Left lung (tissue), 10 donors: ENCODE data around the gene CSTB. TPM values are rescaled to one million over a fixed set of nuclear protein-coding genes. Genes with fewer than 3 reads are reported as not detected.
A peak's percentile ranks its signal among the peaks of the same experiment; 100 is the strongest.

Experiments used
- ATAC-seq: fragments of 200-7000 bp; cut with Tn5 transposase; one replicate; pipeline ENCODE4 v1.9.1; 2020; ENCODE audit warnings: moderate library complexity
- DNase-seq, 4 donors: peaks; one replicate each; pipeline ENCODE4 v3.0.0-alpha.2; 2013 to 2020
- H3K27ac ChIP-seq, 2 donors: fragments of 200-600 bp; sonication (generic) in 1 of 2; one replicate each; pipeline versions ENCODE4 v1.5.0 to v1.8.0; 2020 to 2021
- H3K27me3 ChIP-seq, 2 donors: fragments of 200-600 bp; sonication (generic) in 1 of 2; one replicate each; pipeline versions ENCODE4 v1.5.0 to v1.8.0; 2020 to 2021
- H3K36me3 ChIP-seq, 2 donors: fragments of 200-600 bp; sonication (generic) in 1 of 2; one replicate each; pipeline versions ENCODE4 v1.5.0 to v1.8.0; 2020 to 2021
- H3K4me1 ChIP-seq, 2 donors: fragments of 200-600 bp; one replicate each; pipeline ENCODE4 v1.8.0; 2021
- H3K4me3 ChIP-seq, 2 donors: fragments of 200-600 bp; sonication (generic) in 1 of 2; one replicate each; pipeline versions ENCODE4 v1.5.0 to v1.8.0; 2020 to 2021; ENCODE audit warnings: mild to moderate bottlenecking in 1 of 2
- H3K9me3 ChIP-seq, 2 donors: fragments of 200-600 bp; sonication (generic) in 1 of 2; one replicate each; pipeline versions ENCODE4 v1.5.0 to v1.8.0; 2020 to 2021
- intact Hi-C, 2 donors: fragments of 100-400 bp; cut with DNase I; formaldehyde crosslinking; loops; one replicate each; pipeline versions ENCODE4 v1.11.2 to v1.14.2; 2022
- polyA plus RNA-seq, 6 donors: library from polyadenylated mRNA; unstranded; fragments of 120-200 nt; gene quantifications; one replicate each; pipeline ENCODE4 v1.2.1, GENCODE V29; 2013; ENCODE audit not compliant: insufficient read length in 6 of 6
- total RNA-seq, 2 donors: library from RNA; stranded (reverse); fragmentation: NEBNext Ultra II Directional; extraction: Animal tissue kit (Norgen Biotek cat#: 25700); gene quantifications; one replicate each; pipeline ENCODE4 v1.2.1, GENCODE V29; 2021
- TF ChIP-seq, protein P1 (sequence below), 2 donors: fragments of 200-600 bp; sonication (generic) in 1 of 2; IDR thresholded peaks; one replicate each; pipeline versions ENCODE4 v1.5.0 to v1.8.0; 2021; ENCODE audit warnings: antibody characterized with exemption in 2 of 2
- donor health status: DM: no; HTN: yes; CAD: no.
- donor health status: DM: no; HTN: no; CAD: no.

Gene CSTB
- total and polyA plus RNA-seq, 8 donors, result 36.5 to 133 (median 37.8) TPM

DNA sequence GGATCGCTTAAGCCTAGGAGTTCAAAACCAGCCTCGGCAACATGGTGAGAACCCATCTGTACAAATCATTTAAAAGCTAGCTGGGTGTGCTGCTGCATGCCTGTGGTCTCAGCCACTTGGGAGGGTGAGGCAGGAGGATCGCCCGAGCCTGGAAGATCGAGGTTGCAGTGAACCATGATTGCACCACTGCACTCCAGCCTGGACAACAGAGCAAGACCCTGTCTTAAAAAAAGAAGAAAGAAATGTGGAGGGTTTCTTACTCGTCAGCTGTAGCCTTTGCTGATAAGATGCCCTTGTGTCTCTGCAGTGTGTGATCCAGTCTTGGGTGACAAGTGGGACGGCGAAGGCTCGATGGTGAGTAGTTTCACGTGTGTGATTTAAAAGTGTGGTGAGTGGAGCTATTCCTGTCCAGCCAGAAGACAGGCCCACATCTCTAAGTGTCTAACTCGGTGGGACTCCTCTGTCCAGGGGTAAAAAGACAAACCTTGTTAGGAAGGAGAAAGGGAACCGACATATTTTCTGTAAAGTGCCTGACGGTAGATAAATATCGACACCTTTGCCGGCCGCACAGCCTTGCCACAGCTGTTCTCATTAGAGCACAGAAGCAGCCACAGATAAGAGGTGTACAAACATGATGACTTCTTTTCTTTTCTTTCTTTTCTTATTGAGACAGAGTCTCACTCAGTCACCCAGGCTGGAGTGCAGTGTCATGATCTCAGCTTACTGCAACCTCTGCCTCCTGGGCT lies 30.2 kb downstream of the CSTB start:
- H3K36me3 ChIP-seq, result peaks cover 0 to 91% of the 10 kb centered on the region in 2 donors
- H3K4me3 ChIP-seq, result no peak overlapping the region
- no peaks in the 10 kb centered on the region for H3K27me3 ChIP-seq
- DNase-seq (no peak), ATAC-seq (no peak)
- TF ChIP-seq, protein P1, sequence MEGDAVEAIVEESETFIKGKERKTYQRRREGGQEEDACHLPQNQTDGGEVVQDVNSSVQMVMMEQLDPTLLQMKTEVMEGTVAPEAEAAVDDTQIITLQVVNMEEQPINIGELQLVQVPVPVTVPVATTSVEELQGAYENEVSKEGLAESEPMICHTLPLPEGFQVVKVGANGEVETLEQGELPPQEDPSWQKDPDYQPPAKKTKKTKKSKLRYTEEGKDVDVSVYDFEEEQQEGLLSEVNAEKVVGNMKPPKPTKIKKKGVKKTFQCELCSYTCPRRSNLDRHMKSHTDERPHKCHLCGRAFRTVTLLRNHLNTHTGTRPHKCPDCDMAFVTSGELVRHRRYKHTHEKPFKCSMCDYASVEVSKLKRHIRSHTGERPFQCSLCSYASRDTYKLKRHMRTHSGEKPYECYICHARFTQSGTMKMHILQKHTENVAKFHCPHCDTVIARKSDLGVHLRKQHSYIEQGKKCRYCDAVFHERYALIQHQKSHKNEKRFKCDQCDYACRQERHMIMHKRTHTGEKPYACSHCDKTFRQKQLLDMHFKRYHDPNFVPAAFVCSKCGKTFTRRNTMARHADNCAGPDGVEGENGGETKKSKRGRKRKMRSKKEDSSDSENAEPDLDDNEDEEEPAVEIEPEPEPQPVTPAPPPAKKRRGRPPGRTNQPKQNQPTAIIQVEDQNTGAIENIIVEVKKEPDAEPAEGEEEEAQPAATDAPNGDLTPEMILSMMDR (IDR thresholded peaks at IDR 0.05), result no peak
- H3K9me3 ChIP-seq, result no peaks in the 10 kb centered on the region
- no peak overlapping the region for H3K27ac ChIP-seq
- intact Hi-C loops, result no loop called here
- H3K4me1 ChIP-seq, result no peaks in the 10 kb centered on the region

DNA sequence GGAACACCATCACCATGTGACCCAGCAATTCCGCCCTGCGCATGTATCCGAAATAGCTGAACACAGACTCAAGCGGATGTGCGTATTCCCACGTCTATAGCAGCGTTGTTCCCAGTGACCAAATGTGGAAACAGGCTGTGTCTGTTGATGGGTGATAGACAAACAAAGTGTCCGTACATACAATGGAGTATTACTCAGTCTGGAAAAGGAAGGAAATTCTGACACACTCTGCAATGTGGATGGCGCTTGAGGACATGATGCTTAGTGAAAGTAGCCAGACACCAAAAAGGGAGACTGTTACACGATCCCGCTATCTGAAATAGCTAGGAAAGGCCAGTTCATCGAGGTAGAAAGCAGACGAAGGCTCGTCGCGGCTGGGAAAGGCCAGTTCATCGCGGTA lies 31.4 kb downstream of the CSTB start:
- H3K36me3 ChIP-seq, result peaks cover 0 to 84% of the 10 kb centered on the region in 2 donors
- ATAC-seq, result no peak
- H3K27ac ChIP-seq, result no peak overlapping the region
- no peak overlapping the region for H3K4me3 ChIP-seq
- no peak for DNase-seq
- intact Hi-C loops, result no loop called here
- H3K27me3 ChIP-seq, result no peaks in the 10 kb centered on the region
- H3K4me1 ChIP-seq, result no peaks in the 10 kb centered on the region
- TF ChIP-seq, protein P1 (IDR thresholded peaks at IDR 0.05), result no peak
- no peaks in the 10 kb centered on the region for H3K9me3 ChIP-seq

DNA sequence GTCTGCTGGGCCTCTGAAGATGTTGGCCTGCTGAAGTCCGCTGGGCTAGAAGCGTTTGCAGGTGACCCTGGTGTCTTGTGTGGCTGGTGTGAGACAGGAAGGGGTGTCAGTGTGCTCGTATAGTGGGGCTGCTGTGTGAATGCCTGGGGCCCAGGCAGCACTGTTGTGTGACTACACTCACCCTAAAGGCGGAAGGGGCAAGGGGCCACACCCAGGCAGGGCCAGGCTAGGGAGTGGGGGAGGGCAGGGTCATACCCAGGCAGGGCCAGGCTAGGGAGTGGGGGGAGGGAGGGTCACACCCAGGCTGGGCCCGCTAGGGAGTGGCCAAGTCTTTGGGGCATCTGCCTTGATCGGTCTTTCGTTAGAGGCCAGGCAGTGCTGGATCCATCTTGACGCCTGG lies 32.2 kb downstream of the CSTB start:
- Histone ChIP-seq H3K4me1 (no peaks in the 10 kb centered on the region), H3K27me3 (no peaks in the 10 kb centered on the region), H3K36me3 (peaks cover 0 to 84% of the 10 kb centered on the region in 2 donors), H3K4me3 (no peak overlapping the region), H3K27ac (no peak overlapping the region), H3K9me3 (no peaks in the 10 kb centered on the region)
- ATAC-seq (no peak), DNase-seq (no peak)
- intact Hi-C loops, result no loop called here
- TF ChIP-seq, protein P1 (IDR thresholded peaks at IDR 0.05), result no peak

DNA sequence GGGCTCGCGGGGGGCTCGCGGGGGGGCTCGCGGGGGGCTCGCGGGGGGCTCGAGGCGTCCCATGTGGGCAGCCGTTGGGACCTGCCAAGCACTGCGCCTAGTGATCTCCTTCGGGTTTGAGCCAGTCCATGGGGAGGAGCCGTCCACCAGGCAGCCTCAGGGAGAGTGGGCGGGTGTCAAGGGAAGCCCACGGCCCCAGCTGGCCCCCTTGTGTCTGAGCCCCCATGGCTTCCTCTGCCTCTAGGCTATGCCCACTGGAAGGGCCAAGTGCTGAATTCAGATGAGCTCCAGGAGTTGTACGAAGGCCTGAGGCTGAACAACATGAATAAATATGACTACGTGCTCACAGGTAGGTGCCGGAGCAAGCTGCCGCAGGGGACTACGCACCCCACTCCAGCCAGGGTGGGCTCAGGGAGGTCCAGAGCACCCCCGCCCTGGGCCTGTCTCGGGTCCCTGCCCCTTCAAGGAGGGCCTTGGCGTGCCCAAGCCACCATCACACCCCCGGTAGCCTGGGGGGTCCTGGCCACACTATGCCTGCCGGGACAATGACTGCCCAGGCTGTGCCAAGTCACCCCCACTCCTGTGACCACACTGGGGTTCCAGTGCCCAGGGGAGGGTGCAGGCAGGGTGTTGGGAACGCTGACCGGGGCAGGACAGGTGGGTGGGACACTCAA lies 34.5 kb downstream of the CSTB start:
- H3K27ac ChIP-seq, result no peak overlapping the region
- H3K36me3 ChIP-seq, result peaks cover 0 to 82% of the 10 kb centered on the region in 2 donors
- TF ChIP-seq, protein P1 (IDR thresholded peaks at IDR 0.05), result no peak
- ATAC-seq (no peak), DNase-seq (no peak)
- H3K4me1 ChIP-seq, result peaks cover 0 to 2% of the 10 kb centered on the region in 2 donors
- intact Hi-C loops, result no loop called here
- H3K4me3 ChIP-seq, result no peak overlapping the region
- no peaks in the 10 kb centered on the region for H3K27me3 ChIP-seq
- H3K9me3 ChIP-seq, result no peaks in the 10 kb centered on the region

DNA sequence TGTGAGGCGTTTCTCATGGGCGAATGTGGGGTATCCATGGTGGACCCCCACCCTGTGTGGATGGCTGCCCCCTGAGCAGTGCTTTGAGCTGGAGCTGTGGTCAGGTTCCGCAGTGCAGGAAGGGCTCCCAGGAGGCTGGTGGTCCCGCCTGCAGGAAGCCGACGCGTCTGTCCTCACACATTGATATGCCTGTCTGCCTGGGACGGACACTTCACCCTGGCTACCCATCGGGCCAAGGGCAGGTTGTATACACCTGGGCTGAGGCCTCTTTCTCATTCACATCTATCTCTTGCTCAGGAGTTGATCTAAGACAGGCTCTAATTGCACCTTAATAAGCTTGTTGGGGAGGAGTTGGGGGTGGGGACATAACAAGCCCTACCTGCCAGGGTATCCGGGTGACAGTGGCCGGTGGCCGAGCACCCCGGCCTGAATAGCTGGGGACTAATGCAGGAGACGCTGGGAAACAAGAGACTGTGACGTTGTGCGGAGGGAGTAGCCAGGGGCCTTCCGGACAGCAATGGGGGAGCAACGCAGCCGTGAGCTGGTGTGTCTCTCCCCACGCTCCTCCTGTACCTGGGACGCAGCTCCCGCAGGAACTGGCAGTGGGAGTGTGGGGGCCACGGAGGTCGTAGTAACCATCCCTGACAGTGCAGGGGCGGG lies 35.5 kb downstream of the CSTB start:
- Histone ChIP-seq H3K9me3 (no peaks in the 10 kb centered on the region), H3K4me3 (no peak overlapping the region), H3K4me1 (peaks cover 0 to 12% of the 10 kb centered on the region in 2 donors), H3K36me3 (peaks cover 0 to 82% of the 10 kb centered on the region in 2 donors), H3K27me3 (no peaks in the 10 kb centered on the region), H3K27ac (peak overlapping the region in 1 of 2 donors; percentile 46)
- DNase-seq (peak in 1 of 4 donors; percentile 72), ATAC-seq (peak; percentile 65)
- TF ChIP-seq, protein P1 (IDR thresholded peaks at IDR 0.05), result no peak
- intact Hi-C loops, result no loop called here
